GM19372 (cell line): Measurements from ENCODE around the gene ICAM2.

ENCODE experiments used
- ATAC-seq: cut with Tn5 transposase; IDR thresholded peaks from one replicate; pipeline ENCODE4 v1.9.1; 2021; ENCODE audit warnings: mild to moderate bottlenecking, low read depth, moderate library complexity; ENCODE audit not compliant: unreplicated experiment

ICAM2 gene

DNA sequence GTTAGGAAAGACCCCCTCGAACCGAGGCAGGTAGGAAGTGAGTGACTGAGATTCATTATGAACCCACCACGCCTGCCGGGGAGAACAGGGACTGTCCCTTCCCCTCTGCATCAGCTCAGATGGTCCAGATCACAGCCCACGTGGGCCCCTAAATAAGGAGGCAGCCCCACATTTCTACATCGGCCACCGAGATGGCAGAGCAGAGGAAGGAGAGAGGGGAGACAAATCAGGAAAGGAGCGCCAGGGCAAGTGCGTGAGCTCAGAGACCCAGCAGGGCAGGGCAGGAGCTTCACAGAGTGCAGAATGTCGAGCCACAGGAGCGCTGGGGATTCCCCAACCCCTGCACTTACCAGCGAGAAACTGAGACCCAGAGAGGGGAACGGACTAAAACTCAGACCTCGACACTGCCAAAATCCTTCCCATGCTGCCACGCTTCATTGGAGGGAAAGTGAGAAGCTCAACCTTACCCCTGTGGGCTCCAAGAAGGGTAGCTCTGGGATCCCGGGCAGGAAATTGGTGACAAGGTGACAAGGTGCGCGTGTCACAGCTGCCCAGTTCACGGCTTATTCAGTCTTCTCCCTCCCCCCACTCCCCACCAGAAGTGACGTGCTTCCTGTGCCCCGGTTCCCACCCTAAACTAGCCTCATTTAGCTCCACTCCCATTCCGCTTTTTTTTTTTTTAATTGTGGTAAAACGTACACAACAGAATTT, at the start of gene ICAM2:
ICAM2 (minus strand) TSS at position 578 of the 711 bp plus-strand sequence. CDS start 13,942 bp downstream, outside the sequence.
- ATAC-seq: peak; percentile 70

DNA sequence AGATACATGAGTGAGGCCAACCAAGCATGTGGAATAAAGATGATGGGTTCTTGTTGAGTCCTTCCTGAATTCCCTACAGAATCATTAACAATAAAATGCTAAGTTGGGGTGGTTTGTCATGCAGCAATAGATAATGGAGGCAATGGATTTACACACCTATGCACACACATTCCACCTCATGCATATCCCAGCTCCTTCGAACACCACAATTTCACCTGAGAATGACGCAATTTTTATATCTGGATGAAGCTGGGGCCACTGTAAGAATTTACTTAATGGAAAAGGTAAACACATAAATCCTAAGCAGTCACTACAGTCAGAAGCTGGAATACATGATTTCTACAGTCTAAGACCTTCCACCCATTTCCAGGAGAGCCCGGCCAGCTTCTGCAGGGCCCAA, 49.8 kb upstream of the ICAM2 start:
- ATAC-seq: no peak

DNA sequence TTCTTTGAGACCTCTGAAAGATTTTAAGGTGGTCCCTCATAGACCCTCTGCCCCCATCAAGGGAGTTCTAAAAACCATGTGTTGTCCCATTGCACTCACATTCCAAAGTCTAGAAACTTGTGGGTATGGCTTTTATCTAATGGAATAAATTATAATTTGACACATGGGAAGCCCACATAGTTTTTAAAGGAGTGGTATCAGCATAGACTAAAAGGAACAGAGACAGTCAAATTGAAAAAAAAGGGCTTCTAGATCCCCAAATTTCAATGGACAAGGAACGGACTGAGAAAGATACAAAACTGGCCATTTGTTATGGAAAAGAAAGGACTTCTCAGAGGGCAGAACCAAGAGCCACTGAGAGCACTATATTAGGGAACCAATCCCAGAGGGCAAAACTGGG, 48.7 kb upstream of the ICAM2 start:
- no peak for ATAC-seq

GRCh38 chr17:64067657-64068056, 47.2 kb upstream of the ICAM2 start:
- ATAC-seq: no peak

DNA sequence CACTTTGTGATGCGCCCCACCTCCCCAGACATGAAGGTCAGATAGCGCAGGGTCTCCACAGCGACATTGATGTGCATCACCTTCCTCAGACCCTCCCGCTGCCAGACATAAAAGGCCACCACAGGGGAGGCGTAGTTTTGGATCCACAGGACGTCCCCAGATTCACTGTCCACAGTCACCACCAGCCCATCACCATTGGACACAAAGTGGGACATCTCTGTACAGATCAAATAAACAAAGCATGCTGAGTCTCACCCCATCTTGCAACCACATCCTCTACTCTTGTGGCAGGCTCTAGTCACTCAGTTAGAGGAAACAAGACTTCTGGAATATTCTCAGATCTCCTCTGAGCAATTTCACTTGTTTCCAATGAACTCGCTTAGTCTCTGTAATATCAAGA, 46.3 kb upstream of the ICAM2 start:
- ATAC-seq: no peak

- no peak for ATAC-seq
Measured at GRCh38 chr17:64065161-64065560, 44.7 kb upstream of the ICAM2 start.

DNA sequence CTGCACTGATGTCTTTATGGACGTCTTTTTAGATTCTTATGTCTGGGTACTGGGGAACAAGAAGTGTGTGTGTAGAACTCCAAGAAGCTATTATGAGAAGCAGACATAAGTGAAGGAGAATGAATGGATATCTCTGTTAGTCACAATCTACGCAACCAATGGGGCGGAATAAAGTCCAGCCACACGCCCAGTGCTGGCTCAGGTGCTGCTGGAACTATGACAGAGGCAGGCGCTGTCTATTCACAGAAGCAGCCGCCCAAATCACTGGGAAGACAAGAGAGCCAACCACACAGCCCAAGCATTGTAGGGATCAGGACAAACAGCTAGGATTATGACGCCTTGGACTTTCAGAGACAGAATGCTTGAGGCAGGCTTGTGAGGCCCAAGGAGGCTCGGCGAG, 43.9 kb upstream of the ICAM2 start:
- no peak for ATAC-seq

DNA sequence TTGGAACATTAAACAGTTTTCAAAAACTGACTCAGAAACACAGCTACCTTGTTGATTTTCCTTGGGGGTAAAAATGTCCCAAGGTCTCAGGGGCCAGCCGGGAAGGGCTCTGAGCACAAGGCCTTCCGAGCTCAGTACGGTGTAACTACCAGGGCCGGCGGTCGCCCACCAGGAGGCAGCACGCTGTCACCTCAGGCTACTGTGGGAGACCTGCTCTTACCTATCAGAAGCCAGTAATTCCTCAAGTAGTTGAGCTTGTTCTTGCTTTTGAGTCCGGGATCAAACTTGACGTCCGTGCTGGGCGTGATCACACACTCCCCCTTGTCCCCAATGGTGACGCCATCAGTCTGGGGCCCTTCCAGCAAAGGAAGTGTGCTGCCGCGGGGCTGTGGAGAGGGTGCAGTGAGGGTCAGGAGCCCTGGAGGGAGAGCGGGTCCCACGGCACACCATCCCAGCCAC, 43.4 kb upstream of the ICAM2 start:
- no peak for ATAC-seq

- ATAC-seq: no peak
Measured at GRCh38 chr17:64063088-64063487, 42.7 kb upstream of the ICAM2 start.

DNA sequence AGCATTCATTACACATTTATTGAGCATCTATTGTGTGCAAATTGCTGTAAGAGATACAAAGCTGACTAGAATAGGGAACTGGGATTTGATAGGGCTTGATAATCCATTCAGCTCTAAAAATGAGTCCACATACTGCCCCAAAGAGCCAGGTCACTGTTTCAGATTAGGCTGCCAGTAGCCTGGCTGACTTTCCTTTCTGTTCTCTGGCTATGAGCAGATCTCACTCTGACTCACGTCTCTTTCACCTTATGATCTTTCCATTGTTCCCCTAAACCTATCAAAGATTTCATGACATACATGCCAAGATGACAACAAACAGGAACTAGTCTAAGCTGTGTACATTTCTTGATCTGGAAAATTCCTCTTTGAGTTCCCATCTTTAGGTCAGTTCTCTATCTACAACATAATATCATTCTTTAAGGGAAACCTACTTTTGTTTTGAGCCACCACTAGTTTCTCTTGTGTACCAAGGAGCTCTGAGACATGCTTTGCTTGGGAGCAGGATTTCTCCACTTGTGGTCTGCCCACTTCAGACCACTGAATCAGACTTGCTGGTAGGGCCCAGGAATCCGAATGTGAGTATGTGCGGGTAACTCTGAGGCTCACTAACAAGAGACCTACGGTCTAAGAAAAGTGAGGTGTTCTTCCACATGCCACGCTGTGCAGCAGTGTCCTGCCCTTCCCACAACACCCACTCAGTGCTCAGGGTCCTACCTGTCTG, 40.9 kb upstream of the ICAM2 start:
- no peak for ATAC-seq

- ATAC-seq: no peak
Measured at GRCh38 chr17:64060331-64060730, 39.9 kb upstream of the ICAM2 start.

- no peak for ATAC-seq
Measured at GRCh38 chr17:64059756-64060155, 39.3 kb upstream of the ICAM2 start.

DNA sequence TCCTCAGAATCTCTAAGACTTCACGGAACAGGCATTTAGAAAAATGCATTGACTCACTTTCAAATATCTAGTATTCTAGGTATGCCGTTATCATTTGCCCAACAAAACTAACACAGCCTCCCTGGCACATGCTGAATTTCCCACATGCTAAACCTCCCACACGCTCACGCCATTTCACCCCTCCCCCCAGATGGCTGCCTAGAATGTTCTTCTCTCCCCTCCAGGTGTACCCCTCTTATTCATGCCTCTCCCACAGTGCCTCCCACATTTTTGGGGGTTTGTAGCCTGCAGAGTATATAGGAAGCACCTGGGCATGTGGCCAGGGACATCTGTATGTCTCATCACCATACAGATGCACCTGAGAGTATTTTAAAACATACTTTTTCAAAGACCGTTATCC, 38.2 kb upstream of the ICAM2 start:
- no peak for ATAC-seq

- no peak for ATAC-seq
Measured at GRCh38 chr17:64057701-64058263, 37.3 kb upstream of the ICAM2 start.

DNA sequence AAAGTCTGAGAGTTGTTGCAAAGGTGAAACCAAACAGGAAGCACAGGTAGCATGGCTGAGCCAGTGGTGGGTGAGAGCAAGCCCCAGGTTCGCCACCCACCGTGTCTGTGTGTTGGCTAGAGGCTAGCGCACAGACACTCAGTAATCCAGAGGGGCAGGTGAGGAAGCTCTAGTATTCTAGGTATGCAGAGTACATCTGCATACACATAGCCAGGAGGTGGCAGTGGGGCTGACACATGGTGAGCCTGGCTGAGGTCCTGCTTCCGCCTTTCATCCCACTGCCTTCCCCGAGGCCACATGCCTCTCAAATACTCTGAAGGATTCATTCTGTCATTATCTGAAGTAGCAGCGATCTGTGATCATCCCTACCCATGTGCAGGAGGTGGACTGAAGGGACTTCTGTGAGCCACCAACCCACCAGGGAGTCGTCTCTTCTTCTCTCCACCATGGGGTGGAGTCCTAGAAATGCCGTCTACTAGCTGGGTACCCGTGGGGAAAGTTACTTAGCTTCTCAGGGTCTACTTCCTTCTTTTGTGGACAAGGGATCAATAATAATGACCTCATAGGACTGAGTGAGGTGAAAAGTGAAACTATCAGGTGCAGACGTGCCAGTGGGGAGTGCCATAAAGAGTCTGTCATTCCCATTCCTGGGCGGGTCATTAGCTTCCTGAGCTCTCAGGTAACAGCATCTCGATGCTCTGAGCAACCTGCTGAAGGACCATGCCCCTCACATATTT, 36.0 kb upstream of the ICAM2 start:
- peak; percentile 67 for ATAC-seq

GRCh38 chr17:64055183-64056142, 35.0 kb upstream of the ICAM2 start:
- no peak for ATAC-seq

DNA sequence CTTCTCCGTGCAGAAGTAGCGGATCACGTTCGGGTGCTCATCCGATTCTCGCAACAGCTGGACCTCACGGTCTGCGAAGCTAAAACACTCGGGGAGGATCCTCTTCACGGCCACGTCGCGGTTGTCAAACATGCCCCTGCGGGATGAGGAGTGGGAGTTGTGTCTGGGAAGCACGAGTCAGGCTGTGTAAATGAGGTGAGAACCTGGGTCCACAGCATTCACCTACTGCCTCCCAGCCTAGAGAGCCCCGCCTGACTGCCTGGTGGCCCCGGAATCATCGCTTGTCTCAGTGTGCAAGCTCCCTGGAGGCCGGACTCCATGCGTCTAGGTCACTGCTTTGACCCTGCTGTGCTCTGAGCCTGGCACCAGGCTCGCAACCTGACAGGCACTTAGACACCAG, 33.9 kb upstream of the ICAM2 start:
- ATAC-seq: no peak

DNA sequence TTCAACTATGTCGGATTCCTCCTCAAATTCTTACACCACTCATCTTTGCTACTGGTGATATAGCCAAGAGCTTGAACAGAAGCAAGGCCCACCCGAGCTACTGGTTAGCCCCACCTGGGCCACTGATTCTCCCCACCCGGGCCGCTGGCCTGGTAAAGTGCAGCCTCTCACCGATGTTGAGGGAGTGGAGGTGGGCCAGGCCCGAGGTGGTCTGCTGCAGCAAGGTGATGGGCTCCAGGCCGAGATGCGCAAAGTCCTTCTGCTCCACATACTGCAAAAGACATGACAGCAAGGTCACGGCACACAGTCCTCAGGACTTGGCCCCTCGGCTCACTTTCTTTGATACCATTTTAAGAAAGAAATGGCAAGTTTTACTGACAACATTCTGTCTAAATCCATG, 32.7 kb upstream of the ICAM2 start:
- ATAC-seq: no peak

GRCh38 chr17:64051153-64051552, 30.7 kb upstream of the ICAM2 start:
- no peak for ATAC-seq

- ATAC-seq: no peak
Measured at GRCh38 chr17:64048805-64049204, 28.4 kb upstream of the ICAM2 start.
